MG63 (cell line): ENCODE measurements around the gene STK25. TPM values are rescaled to one million over a fixed set of nuclear protein-coding genes. Genes with fewer than 3 reads are reported as not detected.

Experiments
- total RNA-seq: library from RNA; depleted of rRNA; stranded (reverse); fragments of >200 nt; shearing (Covaris generic); gene quantifications from 2 replicates; pipeline ENCODE4 v1.2.3, GENCODE V29; 2014; ENCODE audit warnings: low replicate concordance; rRNA removed

Gene STK25
- total RNA-seq, 1 experiment from 2014 or later: 176 TPM

Other genes starting within 250 kb of the STK25 start
- gene HDLBP, start 192.9 kb downstream of the STK25 start, total RNA-seq: 383 and 447 TPM in 2 replicates
- 348 and 489 TPM in 2 replicates for gene SEPTIN2, start 192.7 kb downstream of the STK25 start, total RNA-seq
- 35.6 and 37.4 TPM in 2 replicates for gene FARP2, start 152.3 kb downstream of the STK25 start, total RNA-seq
- gene BOK, start 50.2 kb upstream of the STK25 start, total RNA-seq: 1.6 and 6.8 TPM in 2 replicates
- gene THAP4, start 128.6 kb upstream of the STK25 start, total RNA-seq: 72.2 and 110 TPM in 2 replicates
- 47.9 and 83.9 TPM in 2 replicates for gene ATG4B, start 129.1 kb upstream of the STK25 start, total RNA-seq
- gene DTYMK, start 178.2 kb upstream of the STK25 start, total RNA-seq: 48.4 and 87.7 TPM in 2 replicates
- gene ING5, start 193.5 kb upstream of the STK25 start, total RNA-seq: 10.3 and 45.2 TPM in 2 replicates
- gene D2HGDH, start 226.0 kb upstream of the STK25 start, total RNA-seq: 18.7 and 28.1 TPM in 2 replicates